Glomerular visceral epithelial cell (primary cell): Measurements from ENCODE around the gene PHF21B.

Experiments
- DNase-seq: peaks from one replicate; pipeline ENCODE4 v3.0.0-alpha.2; 2016; ENCODE audit errors: extremely low spot score

Gene PHF21B

GRCh38 chr22:44892803-44893730 lies 116.7 kb downstream of the PHF21B start:
- no peak for DNase-seq

DNA sequence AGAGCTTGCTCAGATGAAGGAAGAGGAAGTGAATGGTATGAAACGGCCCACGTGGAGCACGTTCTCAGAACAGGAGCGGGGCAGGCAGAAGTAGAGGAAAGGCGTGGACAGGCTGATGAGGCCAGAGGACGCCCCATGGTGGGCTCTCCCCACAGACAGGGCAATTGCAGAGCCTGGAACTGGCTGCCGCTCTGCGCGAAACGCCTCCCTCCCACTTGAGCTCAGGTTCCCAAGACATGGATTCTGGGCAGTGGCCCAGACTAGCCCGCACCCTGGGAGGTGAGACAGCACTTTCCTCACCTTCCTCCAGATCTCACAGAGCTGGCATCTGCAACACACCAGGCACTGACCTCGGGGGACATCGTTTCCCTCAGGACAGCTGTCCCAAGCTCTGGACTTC lies 117.6 kb downstream of the PHF21B start:
- DNase-seq = no peak

GRCh38 chr22:44891791-44892190 lies 118.0 kb downstream of the PHF21B start:
- no peak for DNase-seq

DNA sequence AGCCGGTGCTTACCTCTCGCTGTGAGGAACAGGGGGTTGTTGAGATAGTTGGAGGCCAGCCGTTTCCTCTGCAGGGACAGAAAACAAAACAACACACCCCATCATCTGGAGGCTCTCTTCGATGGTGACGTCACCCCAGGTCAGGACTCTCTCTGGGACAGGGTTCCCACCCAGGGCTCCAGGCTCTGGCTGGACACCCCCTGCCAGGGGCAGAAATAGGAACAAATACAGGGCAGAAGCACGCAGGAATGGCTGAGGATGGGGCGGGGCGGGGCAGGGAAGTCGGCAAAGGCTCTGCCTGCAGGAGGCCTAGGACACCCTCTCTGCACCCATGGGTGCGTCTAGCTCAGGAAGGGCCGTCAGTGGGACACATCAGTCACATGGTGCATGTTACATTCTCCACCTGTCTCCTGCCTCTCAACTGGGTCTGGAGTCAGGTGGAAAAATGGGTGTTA lies 118.5 kb downstream of the PHF21B start:
- no peak for DNase-seq

DNA sequence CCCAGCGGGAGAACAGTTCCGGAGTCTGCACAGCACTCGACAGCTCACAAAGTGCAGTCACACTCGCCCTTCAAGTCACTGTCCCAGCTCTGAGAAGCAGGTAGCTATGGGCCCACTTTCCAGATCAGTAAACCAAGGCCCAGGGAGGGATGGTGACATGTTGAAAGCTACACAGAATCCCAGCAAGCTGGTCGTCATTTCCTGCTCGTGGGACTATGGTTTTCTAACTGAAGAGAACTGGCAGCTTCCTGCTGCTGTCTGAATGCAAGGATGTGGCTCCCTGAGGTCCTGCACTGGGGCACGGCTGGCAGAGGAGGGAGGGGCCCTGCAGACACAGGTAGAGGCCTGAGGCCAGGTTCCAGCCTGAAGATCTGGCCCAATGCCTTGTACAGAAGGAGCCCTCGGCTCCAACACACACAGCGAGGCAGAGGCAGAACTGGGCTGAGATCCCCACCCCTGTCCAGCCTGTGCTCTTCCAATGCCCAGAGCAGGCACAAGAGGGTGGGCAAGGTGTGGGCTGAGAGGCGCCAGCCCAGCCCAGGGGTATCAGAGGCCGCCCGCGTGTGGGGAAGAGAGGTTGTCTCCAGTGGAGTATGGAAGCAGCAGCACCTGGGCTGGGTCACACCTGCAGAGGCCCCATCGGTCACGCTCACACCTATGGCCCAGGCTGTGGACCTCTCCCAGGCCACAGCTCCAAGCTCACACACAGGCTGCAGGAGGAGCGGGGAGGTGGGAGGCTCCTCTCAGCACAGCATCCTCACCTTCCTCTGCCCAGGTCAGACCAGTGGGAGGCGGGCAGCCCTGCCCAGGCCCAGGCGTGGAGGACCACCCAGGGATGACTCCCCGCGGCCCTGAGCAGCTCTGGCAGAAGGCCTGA lies 119.2 kb downstream of the PHF21B start:
- no peak for DNase-seq

- DNase-seq = no peak
Observed at GRCh38 chr22:44889255-44889878, 120.4 kb downstream of the PHF21B start.

DNA sequence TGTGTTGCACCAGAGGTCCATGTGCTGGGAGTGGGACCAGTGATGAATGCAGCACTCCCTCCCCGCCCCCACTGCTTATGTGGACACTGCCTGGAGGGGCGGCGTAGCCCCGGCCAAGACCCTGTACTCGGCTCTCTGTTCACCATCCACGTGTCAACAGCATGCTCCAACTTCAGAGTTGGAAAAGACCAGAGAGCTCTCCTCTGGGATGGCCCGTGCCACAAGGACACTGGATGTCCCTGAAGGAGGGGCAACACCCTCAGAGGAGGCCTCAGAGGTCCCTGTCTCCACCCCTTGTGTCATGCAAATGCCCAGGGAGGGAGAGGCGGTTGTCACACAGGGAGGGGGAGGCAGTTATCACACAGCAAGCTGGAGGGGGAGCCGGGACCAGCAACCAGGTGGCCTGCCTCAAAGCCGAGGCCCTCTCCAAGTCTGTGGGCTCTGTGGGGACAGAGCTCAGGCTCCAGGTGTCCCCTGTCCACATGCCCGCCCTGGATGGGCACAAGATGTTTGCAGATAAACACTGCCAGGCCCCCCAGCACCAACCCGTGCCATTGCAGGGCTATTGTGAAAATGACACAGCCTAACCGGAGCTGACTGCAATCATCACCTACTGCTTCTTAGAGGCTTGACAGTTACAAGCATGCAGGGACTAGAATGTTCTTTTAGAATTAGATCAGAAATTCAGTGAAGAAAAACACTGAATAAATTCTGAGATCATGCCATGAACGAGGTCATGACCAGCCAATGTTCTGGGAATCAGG lies 121.1 kb downstream of the PHF21B start:
- no peak for DNase-seq

- DNase-seq = no peak
Observed at GRCh38 chr22:44887941-44888366, 121.9 kb downstream of the PHF21B start.

DNA sequence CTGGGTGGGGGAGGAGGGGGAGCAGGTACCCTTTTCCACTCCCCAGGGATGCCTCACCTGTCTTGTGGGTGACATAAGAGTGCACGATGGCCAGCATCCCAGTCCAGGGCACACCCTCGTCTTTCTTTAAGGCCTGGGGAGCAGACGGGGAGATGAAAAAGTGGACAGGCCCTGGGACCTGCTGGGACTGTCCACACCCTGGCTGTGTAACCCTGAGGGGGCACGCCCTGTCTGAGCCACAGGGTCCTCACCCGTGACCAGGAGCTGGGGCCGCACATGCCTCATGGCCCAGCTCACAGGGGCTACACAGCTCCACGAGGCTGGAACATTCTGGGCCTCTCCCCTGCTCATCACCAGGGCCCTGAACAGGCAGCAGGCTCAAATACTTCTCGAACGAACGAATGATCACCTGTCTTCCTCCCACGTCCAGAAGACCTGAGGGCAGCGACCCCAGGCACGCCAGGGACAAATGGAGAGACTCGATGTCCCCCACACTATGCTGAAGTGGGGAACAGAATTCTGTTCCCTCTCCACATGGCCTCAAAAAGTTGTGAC lies 123.9 kb downstream of the PHF21B start:
- DNase-seq = no peak

DNA sequence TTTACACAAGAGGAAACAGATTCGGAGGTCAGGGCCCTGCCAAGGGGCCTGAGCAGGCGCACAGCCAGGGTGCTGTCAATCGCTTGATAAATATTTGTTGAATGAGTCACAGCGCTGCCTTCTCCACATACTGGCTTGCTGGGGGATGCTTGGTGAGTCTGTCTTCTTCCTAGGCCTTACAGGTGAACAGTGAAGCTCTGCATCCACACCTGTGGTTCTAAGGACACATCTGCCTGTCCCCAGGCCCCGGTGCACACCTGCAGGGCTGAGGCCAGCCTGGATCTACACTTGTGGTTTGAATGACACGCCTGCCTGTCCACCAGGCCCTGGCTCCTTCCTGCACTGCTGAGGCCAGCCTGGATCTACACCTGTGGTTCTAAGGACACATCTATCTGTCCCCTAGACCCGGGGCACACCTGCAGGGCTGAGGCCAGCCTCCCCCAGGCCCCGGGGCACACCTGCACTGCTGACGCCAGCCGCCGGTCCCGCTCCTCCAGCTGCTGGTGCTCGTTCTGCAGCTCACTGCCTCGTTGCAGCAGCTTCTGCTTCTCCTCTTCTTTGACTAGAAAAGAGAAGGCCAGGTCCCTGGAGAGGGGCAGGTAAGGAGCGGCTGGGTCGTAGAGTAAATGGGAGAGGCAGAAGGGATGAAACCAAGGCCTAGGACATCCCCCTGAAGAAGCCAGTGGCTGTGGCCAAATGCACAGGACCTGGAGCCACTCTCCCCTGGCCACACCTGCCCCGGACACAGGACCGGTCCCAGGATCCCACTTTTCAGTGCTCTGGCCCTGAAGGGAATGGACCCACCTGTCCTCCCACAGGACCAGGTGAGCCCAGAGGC lies 124.6 kb downstream of the PHF21B start:
- no peak for DNase-seq

DNA sequence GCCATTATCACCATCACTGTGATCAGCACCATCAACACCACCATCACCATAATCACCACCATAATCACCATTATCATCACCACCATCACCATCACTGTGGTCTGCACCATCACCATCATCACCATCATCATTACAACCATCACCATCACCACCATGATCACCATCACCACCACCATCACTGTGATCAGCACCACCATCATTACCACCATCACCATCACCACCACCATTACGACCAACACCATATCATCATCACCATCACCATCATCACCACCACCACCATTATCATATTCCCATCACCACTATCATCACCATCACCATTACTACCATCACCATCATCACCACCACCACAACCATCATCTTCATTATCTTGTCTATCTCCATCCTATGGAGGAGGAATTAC lies 125.2 kb downstream of the PHF21B start:
- DNase-seq = no peak

- no peak for DNase-seq
Observed at GRCh38 chr22:44883011-44883421, 126.8 kb downstream of the PHF21B start.

GRCh38 chr22:44882226-44882905 lies 127.4 kb downstream of the PHF21B start:
- DNase-seq = no peak

DNA sequence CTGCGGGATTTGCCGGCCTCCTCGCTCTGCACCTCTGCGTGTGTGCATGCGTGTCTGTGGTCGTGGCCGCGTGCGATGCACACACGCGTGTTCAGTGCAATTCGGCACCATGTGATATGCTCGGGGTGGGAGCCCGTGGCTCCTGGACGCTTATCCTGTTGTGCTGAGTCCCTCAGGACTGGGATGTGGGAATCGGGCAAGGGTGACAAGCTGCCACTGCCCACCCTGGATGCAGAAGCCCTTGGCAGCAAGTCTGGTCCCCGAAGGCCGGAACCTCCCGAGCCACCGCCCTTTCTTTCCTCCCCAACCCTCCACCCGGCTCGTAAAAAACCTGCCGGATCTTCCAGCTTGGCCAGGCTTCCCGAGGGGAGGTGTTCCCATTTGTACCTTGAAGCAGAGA lies 128.2 kb downstream of the PHF21B start:
- DNase-seq = no peak

GRCh38 chr22:44880610-44881290 lies 129.1 kb downstream of the PHF21B start:
- no peak for DNase-seq

GRCh38 chr22:44879301-44879680 lies 130.5 kb downstream of the PHF21B start:
- no peak for DNase-seq

- DNase-seq = no peak
Observed at GRCh38 chr22:44878483-44879300, 131.1 kb downstream of the PHF21B start.

- no peak for DNase-seq
Observed at GRCh38 chr22:44876921-44877320, 132.9 kb downstream of the PHF21B start.
